Kidney epithelial cell (primary cell): ENCODE measurements around the gene DDX25. TPM values are rescaled to one million over a fixed set of nuclear protein-coding genes. Genes with fewer than 3 reads are reported as not detected.

ENCODE experiments used
- DNase-seq: peaks from one replicate; pipeline ENCODE4 v3.0.0-alpha.2; 2010; ENCODE audit warnings: low read depth
- H3K27me3 ChIP-seq: 2 replicates; pipeline ENCODE4 v1.6.0; 2011; ENCODE audit warnings: low read length; ENCODE audit not compliant: control insufficient read depth, insufficient read depth
- H3K36me3 ChIP-seq: 2 replicates; pipeline ENCODE4 v1.5.1; 2011; ENCODE audit warnings: low read length; ENCODE audit not compliant: control insufficient read depth, insufficient read depth
- H3K4me3 ChIP-seq: 2 replicates; pipeline ENCODE4 v1.5.1; 2011; ENCODE audit warnings: low read depth, mild to moderate bottlenecking, control low read depth, low read length
- total RNA-seq: library from RNA; depleted of rRNA; stranded (reverse); fragments of >200 nt; gene quantifications from 2 replicates; pipeline ENCODE4 v1.2.3, GENCODE V29; 2015
- TF ChIP-seq, protein P1 (sequence below): IDR thresholded peaks from 2 replicates; pipeline ENCODE4 v1.5.1; 2011; ENCODE audit warnings: mild to moderate bottlenecking, moderate library complexity, low read length, control low read depth, inconsistent platforms; ENCODE audit not compliant: insufficient read depth, poor library complexity, severe bottlenecking

Gene DDX25
- total RNA-seq, 1 donor from 2014 or later = 1.5 TPM

DNA sequence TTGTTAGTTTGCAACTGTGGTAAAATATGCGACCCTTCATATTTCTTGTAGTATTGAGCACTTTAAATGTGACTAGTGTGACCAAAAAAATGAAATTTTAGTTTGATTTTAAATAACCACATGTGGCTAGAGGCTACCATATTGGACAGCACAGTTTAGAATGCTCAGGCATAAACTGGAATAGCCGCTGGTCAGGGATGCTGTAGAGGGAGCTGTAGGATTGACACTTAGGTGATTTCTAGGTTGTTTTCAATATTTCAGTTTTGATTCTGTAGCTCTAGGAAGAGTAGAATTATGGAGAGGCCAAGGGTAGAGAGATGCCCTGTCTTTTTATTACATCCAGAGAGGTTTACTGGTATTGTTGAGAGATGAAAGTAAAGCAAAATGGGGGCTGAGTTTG is 30.7 kb downstream of the DDX25 start:
- TF ChIP-seq, protein P1, sequence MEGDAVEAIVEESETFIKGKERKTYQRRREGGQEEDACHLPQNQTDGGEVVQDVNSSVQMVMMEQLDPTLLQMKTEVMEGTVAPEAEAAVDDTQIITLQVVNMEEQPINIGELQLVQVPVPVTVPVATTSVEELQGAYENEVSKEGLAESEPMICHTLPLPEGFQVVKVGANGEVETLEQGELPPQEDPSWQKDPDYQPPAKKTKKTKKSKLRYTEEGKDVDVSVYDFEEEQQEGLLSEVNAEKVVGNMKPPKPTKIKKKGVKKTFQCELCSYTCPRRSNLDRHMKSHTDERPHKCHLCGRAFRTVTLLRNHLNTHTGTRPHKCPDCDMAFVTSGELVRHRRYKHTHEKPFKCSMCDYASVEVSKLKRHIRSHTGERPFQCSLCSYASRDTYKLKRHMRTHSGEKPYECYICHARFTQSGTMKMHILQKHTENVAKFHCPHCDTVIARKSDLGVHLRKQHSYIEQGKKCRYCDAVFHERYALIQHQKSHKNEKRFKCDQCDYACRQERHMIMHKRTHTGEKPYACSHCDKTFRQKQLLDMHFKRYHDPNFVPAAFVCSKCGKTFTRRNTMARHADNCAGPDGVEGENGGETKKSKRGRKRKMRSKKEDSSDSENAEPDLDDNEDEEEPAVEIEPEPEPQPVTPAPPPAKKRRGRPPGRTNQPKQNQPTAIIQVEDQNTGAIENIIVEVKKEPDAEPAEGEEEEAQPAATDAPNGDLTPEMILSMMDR = no peak
- no peak overlapping the region for H3K4me3 ChIP-seq
- H3K27me3 ChIP-seq = peaks cover 2% of the 10 kb centered on the region
- no peaks in the 10 kb centered on the region for H3K36me3 ChIP-seq
- no peak for DNase-seq

DNA sequence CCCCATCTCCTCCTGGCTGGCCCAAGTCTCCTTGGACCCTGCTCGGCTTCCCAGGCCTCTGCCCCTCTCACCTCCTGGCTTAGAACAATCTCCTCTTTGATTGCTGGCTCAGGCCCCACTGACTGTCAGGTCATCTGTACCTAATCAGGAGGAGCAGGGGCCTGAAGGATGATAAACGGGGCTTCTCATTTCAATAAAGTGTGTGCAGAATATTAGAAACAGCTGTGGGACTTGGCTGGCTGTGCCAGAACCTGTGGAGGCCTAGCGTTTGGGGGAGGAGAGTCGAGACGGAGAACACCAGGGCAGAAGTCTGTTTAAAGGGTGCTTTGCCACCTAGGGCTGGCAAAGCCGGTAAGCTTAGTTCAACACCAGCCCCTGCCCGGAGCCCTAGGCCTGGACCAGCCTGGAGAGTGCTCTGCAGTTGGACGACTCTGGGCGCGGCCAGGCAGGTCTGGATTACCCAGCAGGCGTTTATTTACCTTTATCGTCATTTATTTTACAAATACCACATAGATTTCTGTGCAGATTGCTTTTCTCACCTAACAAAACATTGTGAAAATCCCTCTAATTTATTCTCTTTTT is 31.4 kb downstream of the DDX25 start:
- H3K4me3 ChIP-seq = no peak overlapping the region
- peaks cover 2% of the 10 kb centered on the region for H3K27me3 ChIP-seq
- no peaks in the 10 kb centered on the region for H3K36me3 ChIP-seq
- TF ChIP-seq, protein P1 = no peak
- DNase-seq = no peak

DNA sequence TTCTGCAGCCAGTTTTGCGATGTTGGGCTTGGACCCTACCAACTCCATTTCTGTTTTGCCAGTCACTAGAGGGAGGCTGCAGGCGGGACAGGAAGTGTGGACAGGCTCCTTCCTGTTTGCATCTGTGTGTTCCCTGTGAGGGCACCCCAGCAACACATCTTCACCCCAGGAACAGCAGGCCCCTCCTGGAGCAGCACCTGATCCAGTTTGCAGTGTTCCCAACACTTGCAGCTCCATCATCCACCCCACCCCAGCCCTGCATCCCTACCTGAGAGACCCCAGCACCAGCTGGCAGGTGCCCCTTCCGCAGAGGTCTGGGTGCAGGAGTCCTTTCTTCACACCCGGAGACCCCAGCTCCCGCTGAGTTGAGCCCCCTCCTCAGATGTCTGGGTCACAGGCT is 34.1 kb downstream of the DDX25 start:
- DNase-seq = no peak
- TF ChIP-seq, protein P1 = no peak
- H3K27me3 ChIP-seq = no peaks in the 10 kb centered on the region
- no peak overlapping the region for H3K4me3 ChIP-seq
- H3K36me3 ChIP-seq = no peaks in the 10 kb centered on the region

DNA sequence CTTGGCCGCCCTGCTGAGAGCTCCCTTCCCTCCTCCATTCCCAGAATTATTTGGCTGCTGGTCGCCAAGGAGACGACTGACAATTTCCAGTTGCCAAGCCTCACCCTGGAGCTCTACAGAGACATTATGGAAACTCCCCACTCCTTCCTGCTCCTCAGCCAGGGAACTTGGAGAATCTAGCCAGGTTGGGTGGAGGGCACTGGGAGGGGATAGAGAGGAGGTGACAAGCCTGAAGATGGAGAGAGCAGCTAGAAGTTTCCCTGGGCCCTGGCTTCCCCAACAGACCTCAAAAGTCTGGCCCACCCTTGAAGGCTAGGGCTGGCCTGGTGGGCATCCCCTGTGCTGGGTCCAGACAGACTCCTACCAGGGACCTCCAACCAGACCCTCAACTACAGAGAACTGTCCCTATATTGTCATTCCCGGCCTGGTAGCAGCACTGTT is 34.8 kb downstream of the DDX25 start:
- Histone ChIP-seq H3K4me3 (no peak overlapping the region), H3K36me3 (no peaks in the 10 kb centered on the region), H3K27me3 (no peaks in the 10 kb centered on the region)
- DNase-seq = no peak
- TF ChIP-seq, protein P1 = no peak

DNA sequence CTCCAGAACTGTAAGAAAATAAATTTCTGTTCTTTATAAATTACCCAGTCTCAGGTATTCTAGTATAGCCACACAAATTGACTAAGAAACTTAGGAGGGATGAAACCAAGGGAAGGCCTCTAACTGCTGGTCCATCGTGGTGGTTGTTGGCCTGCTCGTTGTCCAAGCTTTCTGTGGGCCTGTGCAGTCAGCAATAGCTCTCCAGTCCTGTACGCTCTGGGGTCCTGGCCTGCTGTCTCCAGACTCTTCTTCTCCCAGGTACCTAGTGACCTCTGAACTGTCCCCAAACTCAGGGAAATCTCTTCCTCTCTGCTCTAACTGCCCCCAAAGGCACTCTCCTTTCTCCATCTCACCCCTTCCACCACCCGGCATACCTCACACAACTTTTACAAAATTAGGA is 35.8 kb downstream of the DDX25 start:
- no peak for DNase-seq
- Histone ChIP-seq H3K27me3 (no peaks in the 10 kb centered on the region), H3K36me3 (no peaks in the 10 kb centered on the region), H3K4me3 (no peak overlapping the region)
- TF ChIP-seq, protein P1 = no peak

DNA sequence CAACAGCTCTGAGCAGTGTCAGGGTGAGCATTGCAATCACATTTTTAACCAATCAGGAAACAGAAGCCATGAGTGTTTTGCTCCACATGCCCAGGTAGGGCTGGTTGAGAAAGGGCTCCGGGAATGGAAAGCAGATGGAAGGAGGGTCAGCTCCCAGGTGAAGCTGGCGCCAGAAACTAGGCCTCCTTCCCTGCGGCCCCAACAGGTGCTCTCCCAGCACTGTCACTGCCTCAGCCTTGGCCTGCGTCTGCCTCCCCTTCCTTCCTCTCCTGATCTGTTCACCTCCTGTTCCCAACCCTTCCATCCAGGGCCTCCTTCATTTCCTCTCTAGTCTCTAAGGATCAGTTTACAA is 36.9 kb downstream of the DDX25 start:
- DNase-seq = no peak
- H3K27me3 ChIP-seq = no peaks in the 10 kb centered on the region
- TF ChIP-seq, protein P1 = no peak
- no peaks in the 10 kb centered on the region for H3K36me3 ChIP-seq
- H3K4me3 ChIP-seq = no peak overlapping the region
